Stimulated activated effector memory CD8-positive, alpha-beta T cell treated with anti-CD3 and anti-CD28 coated beads, Interleukin-12 subunit alpha, Interleukin-12 subunit beta, amount 100 ng/mL, for 72 hours (primary cell): ENCODE data around the gene ZNF548.

Experiments used
- ATAC-seq: fragments of 150-1000 bp; cut with Tn5 transposase; 2 replicates; pipeline ENCODE4 v1.10.0; 2021
- DNase-seq, 2 donors: peaks; one replicate each; pipeline ENCODE4 v3.0.0; 2021 to 2022; ENCODE audit warnings: low spot score in 2 of 2
- H3K27ac Mint-ChIP-seq: one replicate; pipeline ENCODE4 v1.8.0; 2022; ENCODE audit warnings: mild to moderate bottlenecking, mixed read lengths
- H3K36me3 Mint-ChIP-seq: one replicate; pipeline ENCODE4 v1.8.0; 2022; ENCODE audit warnings: mild to moderate bottlenecking, mixed read lengths
- H3K4me1 Mint-ChIP-seq: one replicate; pipeline ENCODE4 v1.8.0; 2022; ENCODE audit warnings: mixed read lengths
- H3K4me3 Mint-ChIP-seq: one replicate; pipeline ENCODE4 v1.8.0; 2022; ENCODE audit warnings: mild to moderate bottlenecking, mixed read lengths
- H3K9me3 Mint-ChIP-seq: one replicate; pipeline ENCODE4 v1.8.0; 2022; ENCODE audit warnings: mixed read lengths

Gene ZNF548

DNA sequence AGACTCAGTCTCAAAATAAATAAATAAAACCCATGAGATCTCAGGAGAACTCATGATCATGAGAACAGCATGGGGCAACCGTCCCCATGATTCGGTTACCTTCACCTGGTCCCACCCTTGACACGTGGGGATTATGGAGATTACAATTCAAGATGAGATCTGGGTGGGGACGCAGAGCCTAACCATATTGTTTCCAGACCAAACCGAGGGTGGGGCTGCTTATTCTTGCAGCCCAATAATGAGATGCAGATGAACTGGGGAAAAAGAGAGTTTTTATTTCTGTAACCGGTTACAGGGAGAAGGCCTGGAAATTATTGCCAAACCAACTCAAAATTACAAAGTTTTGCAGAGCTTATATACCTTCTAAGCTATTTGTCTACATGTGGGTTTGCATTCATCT lies 13.5 kb upstream of the ZNF548 start:
- Mint-ChIP-seq H3K4me3 (no peak overlapping the region), H3K4me1 (no peaks in the 10 kb centered on the region), H3K9me3 (peaks cover 25% of the 10 kb centered on the region), H3K27ac (no peak overlapping the region), H3K36me3 (peaks cover 15% of the 10 kb centered on the region)
- ATAC-seq (no peak), DNase-seq (no peak)

DNA sequence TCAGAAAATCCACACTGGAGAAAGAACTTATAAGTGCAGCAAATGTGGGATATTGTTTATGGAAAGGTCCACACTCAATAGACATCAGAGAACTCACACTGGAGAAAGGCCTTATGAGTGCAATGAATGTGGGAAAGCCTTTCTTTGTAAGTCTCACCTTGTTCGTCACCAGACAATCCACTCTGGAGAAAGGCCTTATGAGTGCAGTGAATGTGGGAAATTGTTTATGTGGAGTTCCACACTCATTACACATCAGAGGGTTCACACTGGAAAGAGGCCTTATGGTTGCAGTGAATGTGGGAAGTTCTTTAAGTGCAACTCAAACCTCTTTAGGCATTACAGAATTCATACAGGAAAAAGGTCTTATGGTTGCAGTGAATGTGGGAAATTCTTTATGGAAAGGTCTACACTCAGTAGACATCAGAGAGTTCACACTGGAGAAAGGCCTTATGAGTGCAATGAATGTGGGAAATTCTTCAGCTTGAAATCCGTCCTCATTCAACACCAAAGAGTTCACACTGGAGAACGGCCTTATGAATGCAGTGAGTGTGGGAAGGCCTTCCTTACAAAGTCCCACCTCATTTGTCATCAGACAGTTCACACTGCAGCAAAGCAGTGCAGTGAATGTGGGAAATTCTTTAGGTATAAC lies 12.0 kb upstream of the ZNF548 start:
- peaks cover 10% of the 10 kb centered on the region for H3K36me3 Mint-ChIP-seq
- H3K27ac Mint-ChIP-seq: no peak overlapping the region
- H3K4me1 Mint-ChIP-seq: no peaks in the 10 kb centered on the region
- H3K4me3 Mint-ChIP-seq: no peak overlapping the region
- peaks cover 18% of the 10 kb centered on the region for H3K9me3 Mint-ChIP-seq
- DNase-seq (no peak), ATAC-seq (no peak)

DNA sequence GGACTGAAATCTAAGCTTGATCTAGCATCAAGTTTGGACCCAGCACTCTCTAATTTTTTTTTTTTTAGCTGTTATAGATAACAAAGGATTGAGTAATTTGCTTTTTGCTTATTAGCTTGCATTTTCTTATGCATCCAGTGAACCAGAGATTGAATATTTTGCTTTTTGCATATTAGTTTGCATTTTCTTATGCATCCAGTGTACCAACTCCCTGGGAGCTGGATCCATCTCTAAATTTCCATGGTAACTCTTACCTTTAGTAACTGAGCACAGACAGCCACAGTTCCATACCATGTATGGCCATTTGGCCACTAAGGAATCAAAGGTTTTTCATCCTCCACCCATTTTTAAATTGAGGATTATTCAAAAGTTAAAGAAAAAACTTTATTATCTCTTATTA lies 8.7 kb upstream of the ZNF548 start:
- Mint-ChIP-seq H3K27ac (no peak overlapping the region), H3K4me1 (no peaks in the 10 kb centered on the region), H3K36me3 (no peaks in the 10 kb centered on the region), H3K4me3 (no peak overlapping the region), H3K9me3 (peaks cover 12% of the 10 kb centered on the region)
- DNase-seq: no peak
- no peak for ATAC-seq

DNA sequence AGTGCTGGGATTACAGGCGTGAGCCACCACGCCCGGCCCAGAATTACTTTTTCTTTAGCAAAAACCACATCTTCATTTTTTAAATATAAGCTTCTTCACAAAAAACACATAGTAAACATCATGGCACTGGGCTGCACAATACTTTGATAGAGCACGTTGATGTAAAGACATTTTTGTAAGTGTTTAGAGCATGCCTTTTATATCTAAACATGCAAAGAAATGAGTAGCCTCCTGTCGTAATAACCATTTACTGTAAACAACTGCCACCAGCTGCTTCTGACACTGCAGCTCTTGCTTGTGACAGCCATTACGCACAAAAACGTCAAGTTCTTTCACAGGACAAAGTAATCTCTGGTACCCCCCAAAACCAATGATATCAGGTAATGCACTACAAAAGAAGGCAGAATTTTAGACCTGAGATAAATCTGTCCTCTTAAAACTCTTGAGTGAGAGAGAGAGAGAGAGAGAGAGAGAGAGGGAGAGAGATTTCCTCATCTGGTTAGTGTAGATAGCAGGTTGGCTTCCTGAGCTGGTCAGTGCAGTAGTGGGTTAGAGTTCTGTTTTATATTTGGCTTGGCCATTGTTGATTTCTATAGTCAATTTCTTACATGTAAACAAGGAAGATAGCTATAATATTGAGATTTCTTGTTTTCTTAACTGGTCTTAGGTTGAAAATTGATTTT lies 6.7 kb upstream of the ZNF548 start:
- Mint-ChIP-seq H3K36me3 (no peaks in the 10 kb centered on the region), H3K9me3 (peaks cover 12% of the 10 kb centered on the region), H3K4me3 (no peak overlapping the region), H3K27ac (no peak overlapping the region), H3K4me1 (no peaks in the 10 kb centered on the region)
- DNase-seq (no peak), ATAC-seq (no peak)

DNA sequence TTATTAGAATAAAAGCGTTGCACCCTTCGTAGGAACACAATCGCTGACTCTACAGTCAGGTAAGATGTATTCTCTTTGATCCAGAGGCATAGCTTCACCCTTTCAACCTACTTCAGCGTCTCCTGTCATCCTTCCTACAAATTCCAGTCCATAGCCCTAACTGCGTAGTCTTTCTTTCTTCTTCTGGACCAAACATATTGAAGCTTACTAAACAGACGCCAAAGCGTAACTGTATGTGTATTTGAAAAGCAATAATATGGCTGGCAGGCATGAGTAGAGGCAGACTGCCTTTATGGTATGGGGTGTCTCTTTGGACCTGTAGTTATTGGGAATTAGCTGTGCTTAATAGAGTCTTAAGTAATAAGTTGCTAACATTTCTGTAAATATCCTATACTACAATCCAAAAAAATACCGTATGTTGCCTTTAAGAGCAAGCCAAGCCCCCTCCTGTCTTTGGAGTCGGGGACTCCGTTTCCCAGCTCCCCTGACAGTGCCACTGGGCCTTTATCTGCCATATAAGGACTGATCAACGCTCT lies 392 bp upstream of the ZNF548 start:
- H3K9me3 Mint-ChIP-seq: peaks cover 7% of the 10 kb centered on the region

DNA sequence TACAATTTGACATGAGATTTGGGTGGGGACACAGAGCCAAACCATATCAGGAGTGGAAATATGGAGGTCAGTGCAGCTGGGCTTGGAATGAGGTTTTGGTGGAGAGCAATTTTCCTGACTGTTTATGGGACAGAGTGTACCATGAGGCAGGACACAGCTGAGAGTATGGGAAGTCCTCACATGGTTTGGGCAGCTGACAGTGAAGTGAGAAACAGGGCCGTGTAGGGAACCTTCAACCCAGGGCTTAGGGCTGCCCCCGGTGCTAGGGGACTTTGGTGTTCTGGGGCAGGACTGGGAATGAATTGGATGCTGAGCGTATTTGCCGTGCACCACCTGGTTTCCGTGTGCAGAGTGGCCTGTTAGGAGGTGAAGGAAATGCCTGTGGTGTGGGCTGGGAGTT lies 6.1 kb downstream of the ZNF548 start:
- ATAC-seq: no peak
- H3K27ac Mint-ChIP-seq: no peak overlapping the region
- H3K4me1 Mint-ChIP-seq: peaks cover 39% of the 10 kb centered on the region
- H3K36me3 Mint-ChIP-seq: peaks cover 55% of the 10 kb centered on the region
- H3K4me3 Mint-ChIP-seq: no peak overlapping the region
- no peak for DNase-seq
- H3K9me3 Mint-ChIP-seq: peaks cover 35% of the 10 kb centered on the region

More for the DNA sequence above, 392 bp upstream of the ZNF548 start:
- H3K4me3 Mint-ChIP-seq: peak overlapping the region; percentile 94
- peak overlapping the region; percentile 97 for H3K27ac Mint-ChIP-seq
- H3K4me1 Mint-ChIP-seq: peaks cover 37% of the 10 kb centered on the region
- H3K36me3 Mint-ChIP-seq: peaks cover 15% of the 10 kb centered on the region
- DNase-seq: no peak
- no peak for ATAC-seq

DNA sequence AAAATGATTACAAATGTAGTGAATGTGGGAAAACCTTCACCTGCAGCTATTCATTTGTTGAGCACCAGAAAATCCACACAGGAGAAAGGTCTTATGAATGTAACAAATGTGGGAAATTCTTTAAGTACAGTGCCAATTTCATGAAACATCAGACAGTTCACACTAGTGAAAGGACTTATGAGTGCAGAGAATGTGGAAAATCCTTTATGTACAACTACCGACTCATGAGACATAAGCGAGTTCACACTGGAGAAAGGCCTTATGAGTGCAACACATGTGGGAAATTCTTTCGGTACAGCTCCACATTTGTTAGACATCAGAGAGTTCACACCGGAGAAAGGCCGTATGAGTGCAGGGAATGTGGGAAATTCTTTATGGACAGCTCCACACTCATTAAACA lies 9.2 kb downstream of the ZNF548 start:
- no peak for ATAC-seq
- Mint-ChIP-seq H3K4me3 (no peak overlapping the region), H3K27ac (no peak overlapping the region), H3K36me3 (peaks cover 55% of the 10 kb centered on the region), H3K4me1 (peaks cover 23% of the 10 kb centered on the region), H3K9me3 (peaks cover 38% of the 10 kb centered on the region)
- no peak for DNase-seq

DNA sequence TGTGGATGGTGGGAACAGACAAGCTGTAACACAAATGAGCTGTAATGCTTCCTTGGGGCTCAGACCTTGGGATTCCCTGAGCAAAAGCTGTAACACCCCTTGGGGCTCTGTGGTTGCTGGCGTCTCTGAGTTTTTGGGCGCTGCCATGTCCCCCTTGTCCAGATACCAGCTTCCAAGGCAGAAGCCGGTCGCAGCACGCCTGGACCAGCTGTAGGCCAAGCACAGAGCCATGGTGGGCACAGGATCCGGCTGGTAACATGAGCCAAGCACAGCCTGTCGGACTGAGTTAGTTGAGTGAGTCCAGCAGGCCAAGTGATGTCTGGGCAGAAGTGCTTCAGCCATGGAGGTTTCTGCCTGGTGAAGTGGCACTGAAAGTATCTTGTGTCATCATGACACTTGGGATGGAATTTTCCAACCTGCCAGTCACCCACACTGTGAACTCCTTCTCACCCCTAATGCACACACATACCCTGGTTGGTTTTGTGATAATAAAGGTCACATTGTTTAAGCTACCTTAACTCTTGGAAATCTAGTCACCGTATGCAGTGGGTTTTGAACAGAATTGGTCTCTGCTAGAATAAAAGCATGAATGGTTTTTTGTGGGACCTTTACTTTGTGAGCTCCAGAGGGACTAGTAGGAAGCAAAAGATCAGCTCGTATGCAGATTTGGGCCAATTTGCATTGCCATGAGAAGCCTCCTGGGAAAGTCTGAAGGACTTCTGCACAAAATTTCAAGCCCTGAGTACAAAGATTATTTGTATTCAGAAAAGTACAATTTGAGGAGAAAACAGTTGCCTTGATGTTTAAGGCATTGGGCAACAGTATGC lies 14.3 kb downstream of the ZNF548 start:
- Mint-ChIP-seq H3K4me1 (no peaks in the 10 kb centered on the region), H3K27ac (no peak overlapping the region), H3K9me3 (peaks cover 8% of the 10 kb centered on the region), H3K4me3 (no peak overlapping the region), H3K36me3 (peaks cover 8% of the 10 kb centered on the region)
- ATAC-seq: no peak
- no peak for DNase-seq

DNA sequence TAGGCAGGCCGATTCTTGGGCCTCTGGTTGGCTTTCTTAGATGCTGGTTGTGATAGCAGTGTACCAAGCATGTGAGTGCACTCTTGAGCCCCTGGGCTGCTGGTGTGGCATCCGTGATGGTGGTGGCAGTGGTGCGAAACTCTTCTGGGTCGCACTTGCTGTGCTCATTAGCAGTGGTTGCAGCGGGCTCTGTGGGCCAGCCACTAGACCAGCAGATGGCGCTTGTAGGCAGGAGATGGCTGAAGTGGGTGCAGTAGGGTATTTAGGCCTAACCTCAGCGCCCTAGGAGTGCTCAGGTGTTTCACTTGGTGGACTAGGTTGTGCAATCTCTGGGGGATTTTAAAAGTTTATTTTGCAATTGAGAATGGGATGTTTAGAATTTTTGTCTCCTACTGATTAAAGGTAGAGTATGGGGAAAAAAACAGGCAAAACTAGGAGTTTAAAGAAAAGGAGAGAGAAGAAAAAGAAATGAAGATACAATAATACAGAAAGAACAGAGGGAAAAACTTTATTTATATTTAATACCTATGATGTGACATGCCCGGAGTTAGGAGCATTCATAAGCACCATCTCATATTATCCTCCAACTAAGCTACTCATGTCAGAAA lies 17.0 kb downstream of the ZNF548 start:
- H3K27ac Mint-ChIP-seq: no peak overlapping the region
- peaks cover 12% of the 10 kb centered on the region for H3K4me1 Mint-ChIP-seq
- H3K9me3 Mint-ChIP-seq: peaks cover 2% of the 10 kb centered on the region
- ATAC-seq (peak; percentile 55), DNase-seq (peak; percentile 38 to 77)
- H3K36me3 Mint-ChIP-seq: no peaks in the 10 kb centered on the region
- no peak overlapping the region for H3K4me3 Mint-ChIP-seq

DNA sequence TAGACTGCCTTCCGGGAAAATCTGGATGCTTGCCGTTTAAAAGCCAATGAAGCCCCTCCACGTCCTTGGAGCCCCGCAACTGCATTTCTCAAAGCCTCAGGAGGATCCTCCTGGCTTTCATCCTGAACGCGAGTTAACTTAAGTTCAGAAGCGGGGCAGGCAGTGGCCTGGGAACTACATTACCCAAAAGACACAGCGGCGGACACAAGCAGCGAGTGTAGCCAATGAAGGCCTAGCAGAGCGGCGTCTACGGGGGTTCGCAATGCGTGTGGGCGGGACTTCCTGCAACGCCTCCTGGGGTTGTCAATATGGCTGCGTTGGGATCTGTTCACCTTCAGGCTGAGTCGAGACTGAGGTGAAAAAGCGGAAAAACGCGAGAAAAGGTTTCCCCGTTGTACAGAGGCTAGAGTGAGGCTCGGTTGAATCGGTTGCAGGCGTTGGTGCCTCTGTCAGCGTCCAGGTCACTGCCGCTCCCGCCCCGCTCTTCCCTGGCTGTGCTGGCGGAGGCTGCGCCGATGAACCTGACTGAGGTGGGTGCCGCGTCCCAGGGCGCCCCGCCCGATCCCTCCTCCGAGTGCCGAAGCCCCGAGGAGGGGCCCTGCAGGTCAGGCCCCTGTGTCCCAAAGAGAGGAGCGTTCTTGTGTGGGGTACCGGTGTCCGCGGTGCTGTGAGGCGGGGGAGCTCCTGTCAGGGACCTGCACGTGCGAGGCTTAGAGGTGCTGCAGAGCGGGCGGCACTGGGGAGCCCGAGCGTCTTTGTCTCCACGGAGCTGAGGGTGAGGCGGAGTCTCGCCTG lies 21.4 kb downstream of the ZNF548 start, which contains the start of gene ZNF17:
ZNF17 (plus strand) TSS at position 285 of the 795 bp plus-strand sequence. CDS start 2,455 bp downstream, outside the sequence.
- peaks cover 16% of the 10 kb centered on the region for H3K9me3 Mint-ChIP-seq
- H3K27ac Mint-ChIP-seq: peak within 1 kb of the TSS; percentile 83
- peak; percentile 100 for ATAC-seq
- DNase-seq: peak; percentile 74 to 90
- peaks cover 28% of the 10 kb centered on the region for H3K4me1 Mint-ChIP-seq
- H3K36me3 Mint-ChIP-seq: peaks cover 26% of the 10 kb centered on the region
- peak within 1 kb of the TSS; percentile 96 for H3K4me3 Mint-ChIP-seq

DNA sequence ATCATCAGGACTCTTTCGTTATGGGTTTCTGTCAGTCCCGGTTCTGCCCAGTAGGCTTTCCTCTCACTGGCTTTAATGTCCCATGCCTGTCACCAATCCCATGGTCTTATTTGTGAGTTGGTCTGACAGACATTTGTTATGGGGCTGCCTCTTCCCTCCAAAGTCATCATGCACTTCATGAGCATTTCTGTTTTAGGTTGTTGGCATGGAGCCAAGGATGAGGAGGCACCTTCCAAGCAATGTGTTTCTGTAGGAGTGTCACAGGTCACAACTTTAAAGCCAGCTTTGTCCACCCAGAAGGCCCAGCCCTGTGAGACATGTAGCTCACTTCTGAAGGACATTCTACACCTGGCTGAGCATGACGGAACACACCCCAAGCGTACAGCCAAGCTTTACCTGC lies 29.8 kb downstream of the ZNF548 start:
- Mint-ChIP-seq H3K4me1 (peaks cover 12% of the 10 kb centered on the region), H3K36me3 (peaks cover 64% of the 10 kb centered on the region), H3K4me3 (no peak overlapping the region), H3K9me3 (peaks cover 29% of the 10 kb centered on the region), H3K27ac (no peak overlapping the region)
- ATAC-seq (no peak), DNase-seq (no peak)

DNA sequence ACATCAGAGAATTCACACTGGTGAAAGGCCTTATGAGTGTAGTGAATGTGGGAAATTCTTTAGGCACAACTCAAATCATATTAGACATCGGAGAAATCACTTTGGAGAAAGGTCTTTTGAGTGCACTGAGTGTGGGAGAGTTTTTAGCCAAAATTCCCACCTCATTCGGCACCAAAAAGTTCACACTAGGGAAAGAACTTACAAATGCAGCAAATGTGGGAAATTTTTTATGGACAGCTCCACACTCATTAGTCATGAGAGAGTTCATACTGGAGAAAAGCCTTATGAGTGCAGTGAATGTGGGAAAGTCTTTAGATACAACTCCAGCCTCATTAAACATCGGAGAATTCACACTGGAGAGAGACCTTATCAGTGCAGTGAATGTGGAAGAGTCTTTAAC lies 31.4 kb downstream of the ZNF548 start:
- peaks cover 2% of the 10 kb centered on the region for H3K4me1 Mint-ChIP-seq
- H3K27ac Mint-ChIP-seq: no peak overlapping the region
- peaks cover 48% of the 10 kb centered on the region for H3K36me3 Mint-ChIP-seq
- DNase-seq (no peak), ATAC-seq (no peak)
- peaks cover 19% of the 10 kb centered on the region for H3K9me3 Mint-ChIP-seq
- H3K4me3 Mint-ChIP-seq: no peak overlapping the region

DNA sequence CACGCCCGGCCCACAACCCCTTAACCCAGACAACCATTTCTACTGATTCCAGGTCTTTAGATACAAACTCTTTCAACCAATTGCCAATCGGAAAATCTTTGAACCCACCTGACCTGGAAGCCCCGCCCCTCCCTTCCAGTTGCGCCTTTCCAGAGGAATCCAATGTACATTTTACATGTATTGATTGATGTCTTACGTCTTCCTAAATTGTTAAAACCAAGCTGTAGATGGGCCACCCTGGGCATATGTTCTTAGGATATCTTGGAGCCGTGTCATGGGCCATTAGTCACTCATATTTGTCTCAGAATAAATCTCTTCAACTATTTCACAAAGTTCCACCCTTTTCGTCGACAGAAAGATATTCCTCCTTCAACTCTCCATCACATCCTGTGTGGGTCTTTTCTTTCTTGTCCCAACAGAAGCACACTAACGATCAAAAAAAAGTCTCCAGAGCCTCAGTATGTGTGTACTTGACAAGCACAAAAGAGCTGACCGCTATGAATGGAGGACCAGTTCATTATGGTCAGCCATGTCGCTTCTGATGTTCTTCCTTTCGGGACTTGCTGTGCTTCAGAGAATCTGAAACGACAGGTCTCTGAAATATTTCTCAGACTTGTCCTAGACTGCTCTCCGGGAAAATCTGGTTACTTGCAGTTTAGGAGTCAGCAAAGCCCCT lies 44.9 kb downstream of the ZNF548 start:
- DNase-seq (no peak), ATAC-seq (peak; percentile 4)
- Mint-ChIP-seq H3K4me1 (peaks cover 34% of the 10 kb centered on the region), H3K27ac (peak overlapping the region; percentile 85), H3K4me3 (peak overlapping the region; percentile 94), H3K36me3 (peaks cover 17% of the 10 kb centered on the region), H3K9me3 (peaks cover 6% of the 10 kb centered on the region)
